OCI-LY1 (cell line): ENCODE results near the gene CCBE1.

Experiments
- CTCF ChIP-seq: fragments of 200-600 bp; sonication (generic), shearing (Covaris generic); IDR thresholded peaks from 2 replicates; pipeline ENCODE4 v1.5.1; 2017; ENCODE audit warnings: mild to moderate bottlenecking, antibody characterized with exemption, low read length, moderate library complexity, mixed read lengths
- EZH2 ChIP-seq: fragments of 200-600 bp; sonication (generic), shearing (Covaris generic); IDR thresholded peaks from 2 replicates; pipeline ENCODE4 v1.8.0; 2017; ENCODE audit warnings: borderline replicate concordance, mixed run types, mild to moderate bottlenecking, antibody characterized with exemption, low read length, moderate library complexity, mixed read lengths

- TF ChIP-seq CTCF (no peak), EZH2 (no peak)
Measured at GRCh38 chr18:59735269-59735860, 38.1 kb upstream of the CCBE1 start.
